ENCODE data around the gene MPHOSPH8.
"Not testable (repeated sequence)": the region's sequence is repeated elsewhere in the genome, so short reads cannot be mapped to it uniquely, and the experiment has no call there.

- TF ChIP-seq CTCF (IDR thresholded peaks at IDR 0.05 in 8 of 11, conservative IDR thresholded peaks at IDR 0.05 in 3 of 11); POLR2AphosphoS5 (IDR thresholded peaks at IDR 0.05): not testable (repeated sequence)
Measured at GRCh38 chr13:19701619-19702018, 68.2 kb downstream of the MPHOSPH8 start.

All from spleen (tissue), 7 donors.